Measurements from ENCODE around the gene GPR35. TPM values are rescaled to one million over a fixed set of nuclear protein-coding genes. Genes with fewer than 3 reads are reported as not detected.
"Not testable (repeated sequence)": the region's sequence is repeated elsewhere in the genome, so short reads cannot be mapped to it uniquely, and the experiment has no call there.

GPR35 gene
- total RNA-seq, 1 donor from 2014 or later = 1.6 TPM

- TF ChIP-seq, protein P1, sequence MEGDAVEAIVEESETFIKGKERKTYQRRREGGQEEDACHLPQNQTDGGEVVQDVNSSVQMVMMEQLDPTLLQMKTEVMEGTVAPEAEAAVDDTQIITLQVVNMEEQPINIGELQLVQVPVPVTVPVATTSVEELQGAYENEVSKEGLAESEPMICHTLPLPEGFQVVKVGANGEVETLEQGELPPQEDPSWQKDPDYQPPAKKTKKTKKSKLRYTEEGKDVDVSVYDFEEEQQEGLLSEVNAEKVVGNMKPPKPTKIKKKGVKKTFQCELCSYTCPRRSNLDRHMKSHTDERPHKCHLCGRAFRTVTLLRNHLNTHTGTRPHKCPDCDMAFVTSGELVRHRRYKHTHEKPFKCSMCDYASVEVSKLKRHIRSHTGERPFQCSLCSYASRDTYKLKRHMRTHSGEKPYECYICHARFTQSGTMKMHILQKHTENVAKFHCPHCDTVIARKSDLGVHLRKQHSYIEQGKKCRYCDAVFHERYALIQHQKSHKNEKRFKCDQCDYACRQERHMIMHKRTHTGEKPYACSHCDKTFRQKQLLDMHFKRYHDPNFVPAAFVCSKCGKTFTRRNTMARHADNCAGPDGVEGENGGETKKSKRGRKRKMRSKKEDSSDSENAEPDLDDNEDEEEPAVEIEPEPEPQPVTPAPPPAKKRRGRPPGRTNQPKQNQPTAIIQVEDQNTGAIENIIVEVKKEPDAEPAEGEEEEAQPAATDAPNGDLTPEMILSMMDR (IDR thresholded peaks at IDR 0.05) = no peak
- no peaks in the 10 kb centered on the region for H3K36me3 Mint-ChIP-seq (ENCODE audit: low read depth)
- POLR2A ChIA-PET = no interaction called here
- peaks cover 32% of the 10 kb centered on the region for H3K27me3 Mint-ChIP-seq
- ATAC-seq (ENCODE audit: low read depth) (no peak), DNase-seq (no peak)
- H3K27ac Mint-ChIP-seq = no peak overlapping the region
- no peaks in the 10 kb centered on the region for H3K4me1 Mint-ChIP-seq
- intact Hi-C loops (cut with micrococcal nuclease) = no loop called here
- CTCF ChIA-PET = no interaction called here
- H3K9me3 Mint-ChIP-seq = no peaks in the 10 kb centered on the region
- H3K4me3 Mint-ChIP-seq = no peak overlapping the region
These were observed 30.9 kb downstream of the GPR35 start for GRCh38 chr2:240655931-240656886.

DNA sequence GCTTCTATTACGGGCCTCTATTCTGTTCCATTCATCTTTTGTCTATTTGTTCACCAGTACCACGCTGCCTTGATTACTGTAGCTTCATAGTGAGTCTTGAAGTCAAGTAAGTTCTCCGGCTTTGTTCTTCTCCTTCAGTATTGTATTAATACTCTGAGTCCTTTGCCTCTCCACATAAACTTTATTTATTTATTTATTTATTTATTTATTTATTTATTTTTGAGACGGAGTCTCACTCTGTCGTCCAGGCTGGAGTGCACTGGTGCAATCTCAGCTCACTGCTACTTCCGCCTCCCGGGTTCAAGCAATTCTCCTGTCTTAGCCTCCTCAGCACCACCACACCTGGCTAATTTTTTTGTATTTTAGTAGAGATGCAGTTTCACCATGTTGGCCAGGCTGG is 34.6 kb downstream of the GPR35 start:
- ATAC-seq (ENCODE audit: low read depth); DNase-seq; POLR2A ChIA-PET; H3K9me3 Mint-ChIP-seq; H3K4me3 Mint-ChIP-seq; intact Hi-C loops (cut with micrococcal nuclease); H3K27ac Mint-ChIP-seq; H3K36me3 Mint-ChIP-seq (ENCODE audit: low read depth); H3K4me1 Mint-ChIP-seq; CTCF ChIA-PET: not testable (repeated sequence)
- peaks cover 30% of the 10 kb centered on the region for H3K27me3 Mint-ChIP-seq

DNA sequence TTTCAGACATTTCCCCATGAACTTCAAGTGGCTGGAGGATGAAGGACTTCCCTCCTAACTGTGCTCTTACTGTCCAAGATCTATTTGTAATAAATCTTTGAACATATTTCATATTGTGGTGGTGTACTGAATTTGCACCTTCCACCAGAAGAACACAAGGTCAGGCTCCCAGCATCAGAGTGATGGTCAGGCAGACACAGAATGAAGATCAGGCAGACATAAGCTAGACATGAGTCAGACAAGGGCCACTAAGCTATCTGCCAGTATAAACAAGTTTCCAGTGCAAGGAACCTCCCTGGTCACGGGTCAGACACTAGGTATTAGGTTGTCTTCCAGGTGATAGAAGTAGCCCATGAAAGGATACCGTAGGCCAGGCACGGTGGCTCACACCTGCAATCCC is 37.4 kb downstream of the GPR35 start:
- ChIA-PET CTCF (no interaction called here), POLR2A (no interaction called here)
- TF ChIP-seq, protein P1 (IDR thresholded peaks at IDR 0.05) = no peak
- Mint-ChIP-seq H3K4me1 (no peaks in the 10 kb centered on the region), H3K27me3 (peaks cover 34% of the 10 kb centered on the region), H3K27ac (no peak overlapping the region), H3K36me3 (ENCODE audit: low read depth) (no peaks in the 10 kb centered on the region), H3K4me3 (no peak overlapping the region), H3K9me3 (peaks cover 8% of the 10 kb centered on the region)
- intact Hi-C loops (cut with micrococcal nuclease) = no loop called here
- no peak for ATAC-seq (ENCODE audit: low read depth)
- DNase-seq = no peak

- Mint-ChIP-seq H3K36me3 (ENCODE audit: low read depth) (no peaks in the 10 kb centered on the region), H3K4me3 (no peak overlapping the region), H3K4me1 (no peaks in the 10 kb centered on the region), H3K27me3 (peaks cover 36% of the 10 kb centered on the region), H3K9me3 (peaks cover 8% of the 10 kb centered on the region), H3K27ac (no peak overlapping the region)
- DNase-seq (no peak), ATAC-seq (ENCODE audit: low read depth) (no peak)
- TF ChIP-seq, protein P1 (IDR thresholded peaks at IDR 0.05) = no peak
- intact Hi-C loops (cut with micrococcal nuclease) = no loop called here
- CTCF ChIA-PET = no interaction called here
- POLR2A ChIA-PET = no interaction called here
These were observed 38.4 kb downstream of the GPR35 start for GRCh38 chr2:240663546-240664190.

GRCh38 chr2:240664622-240665021 is 39.3 kb downstream of the GPR35 start:
- Mint-ChIP-seq H3K27me3 (peaks cover 36% of the 10 kb centered on the region), H3K36me3 (ENCODE audit: low read depth) (no peaks in the 10 kb centered on the region), H3K4me1 (no peaks in the 10 kb centered on the region), H3K4me3 (no peak overlapping the region), H3K27ac (no peak overlapping the region), H3K9me3 (peaks cover 8% of the 10 kb centered on the region)
- ChIA-PET CTCF (no interaction called here), POLR2A (no interaction called here)
- intact Hi-C loops (cut with micrococcal nuclease) = no loop called here
- ATAC-seq (ENCODE audit: low read depth) = no peak
- DNase-seq = no peak
- TF ChIP-seq, protein P1 (IDR thresholded peaks at IDR 0.05) = no peak
